ENCODE measurements around the gene STOML1.

Gene STOML1

GRCh38 chr15:73936588-73937290 is 55.4 kb downstream of the STOML1 start:
- FAIRE-seq: no peak
- DNase-seq (ENCODE audit: insufficient read length, low spot score): no peak
- TF ChIP-seq POLR2A (IDR thresholded peaks at IDR 0.05; ENCODE audit: low read depth, low read length): no peak

GRCh38 chr15:73936181-73936580 is 55.9 kb downstream of the STOML1 start:
- DNase-seq (ENCODE audit: insufficient read length, low spot score) (no peak), FAIRE-seq (no peak)
- no peak for TF ChIP-seq POLR2A (IDR thresholded peaks at IDR 0.05; ENCODE audit: low read depth, low read length)

GRCh38 chr15:73935547-73935946 is 56.5 kb downstream of the STOML1 start:
- TF ChIP-seq POLR2A (IDR thresholded peaks at IDR 0.05; ENCODE audit: low read depth, low read length): no peak
- FAIRE-seq: no peak
- no peak for DNase-seq (ENCODE audit: insufficient read length, low spot score)

GRCh38 chr15:73934281-73934680 is 57.8 kb downstream of the STOML1 start:
- TF ChIP-seq POLR2A (IDR thresholded peaks at IDR 0.05; ENCODE audit: low read depth, low read length): no peak
- DNase-seq (ENCODE audit: insufficient read length, low spot score) (no peak), FAIRE-seq (no peak)

GRCh38 chr15:73932381-73933191 is 59.5 kb downstream of the STOML1 start:
- TF ChIP-seq POLR2A (IDR thresholded peaks at IDR 0.05; ENCODE audit: low read depth, low read length): no peak
- no peak for DNase-seq (ENCODE audit: insufficient read length, low spot score)
- FAIRE-seq: no peak

GRCh38 chr15:73931441-73931840 is 60.7 kb downstream of the STOML1 start:
- no peak for FAIRE-seq
- no peak for TF ChIP-seq POLR2A (IDR thresholded peaks at IDR 0.05; ENCODE audit: low read depth, low read length)
- DNase-seq (ENCODE audit: insufficient read length, low spot score): no peak

- TF ChIP-seq POLR2A (IDR thresholded peaks at IDR 0.05; ENCODE audit: low read depth, low read length): no peak
Measured at GRCh38 chr15:73930790-73931281, 61.3 kb downstream of the STOML1 start.

GRCh38 chr15:73930371-73930770 is 61.7 kb downstream of the STOML1 start:
- TF ChIP-seq POLR2A (IDR thresholded peaks at IDR 0.05; ENCODE audit: low read depth, low read length): no peak
- no peak for DNase-seq (ENCODE audit: insufficient read length, low spot score)
- no peak for FAIRE-seq

More at GRCh38 chr15:73930790-73931281, 61.3 kb downstream of the STOML1 start:
- FAIRE-seq (no peak), DNase-seq (ENCODE audit: insufficient read length, low spot score) (no peak)

GRCh38 chr15:73928971-73929627 is 63.0 kb downstream of the STOML1 start:
- DNase-seq (ENCODE audit: insufficient read length, low spot score) (no peak), FAIRE-seq (no peak)
- TF ChIP-seq POLR2A (IDR thresholded peaks at IDR 0.05; ENCODE audit: low read depth, low read length): no peak
